ENCODE measurements around the gene WAPL.

DNA sequence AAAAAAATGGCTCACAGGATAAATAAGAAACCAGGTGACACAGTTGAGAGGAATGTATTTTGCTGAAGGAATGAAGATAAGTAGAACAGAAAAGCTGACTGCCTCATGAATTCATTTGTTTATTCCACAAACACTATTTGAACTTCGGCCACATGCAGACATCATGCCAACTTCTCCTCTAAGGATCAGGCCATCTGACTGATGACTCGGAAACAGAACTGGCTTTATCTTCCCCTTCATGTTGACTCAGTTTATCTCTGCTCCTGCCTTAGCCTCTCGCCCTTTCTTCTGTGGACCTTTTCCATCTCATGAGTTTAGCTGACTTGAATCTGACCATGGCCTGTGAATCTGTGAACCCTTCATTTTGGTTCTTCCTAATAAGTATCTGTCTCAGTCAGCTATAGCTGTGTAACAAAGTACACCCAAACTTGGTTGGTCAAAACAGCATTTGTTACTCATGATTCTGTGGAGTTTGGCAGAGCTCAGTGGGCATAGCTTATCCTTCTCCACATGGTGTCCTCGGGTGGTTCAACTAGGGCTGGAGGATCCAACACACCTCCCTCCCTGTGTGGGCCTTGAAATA lies 111.0 kb downstream of the WAPL start:
- TF ChIP-seq, protein P1, sequence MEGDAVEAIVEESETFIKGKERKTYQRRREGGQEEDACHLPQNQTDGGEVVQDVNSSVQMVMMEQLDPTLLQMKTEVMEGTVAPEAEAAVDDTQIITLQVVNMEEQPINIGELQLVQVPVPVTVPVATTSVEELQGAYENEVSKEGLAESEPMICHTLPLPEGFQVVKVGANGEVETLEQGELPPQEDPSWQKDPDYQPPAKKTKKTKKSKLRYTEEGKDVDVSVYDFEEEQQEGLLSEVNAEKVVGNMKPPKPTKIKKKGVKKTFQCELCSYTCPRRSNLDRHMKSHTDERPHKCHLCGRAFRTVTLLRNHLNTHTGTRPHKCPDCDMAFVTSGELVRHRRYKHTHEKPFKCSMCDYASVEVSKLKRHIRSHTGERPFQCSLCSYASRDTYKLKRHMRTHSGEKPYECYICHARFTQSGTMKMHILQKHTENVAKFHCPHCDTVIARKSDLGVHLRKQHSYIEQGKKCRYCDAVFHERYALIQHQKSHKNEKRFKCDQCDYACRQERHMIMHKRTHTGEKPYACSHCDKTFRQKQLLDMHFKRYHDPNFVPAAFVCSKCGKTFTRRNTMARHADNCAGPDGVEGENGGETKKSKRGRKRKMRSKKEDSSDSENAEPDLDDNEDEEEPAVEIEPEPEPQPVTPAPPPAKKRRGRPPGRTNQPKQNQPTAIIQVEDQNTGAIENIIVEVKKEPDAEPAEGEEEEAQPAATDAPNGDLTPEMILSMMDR (IDR thresholded peaks at IDR 0.05; ENCODE audit: insufficient read depth, low read depth, low read length): no peak
- TF ChIP-seq EZH2 (IDR thresholded peaks at IDR 0.05; ENCODE audit: insufficient read depth, low read length): no peak
